ENCODE results near the gene RHOV. TPM values are rescaled to one million over a fixed set of nuclear protein-coding genes. Genes with fewer than 3 reads are reported as not detected.

Gene RHOV
- total RNA-seq, 1 experiment from 2014 or later = 4.2 TPM

- no peaks in the 10 kb centered on the region for H3K27me3 ChIP-seq (ENCODE audit: control insufficient read depth, insufficient read depth, low read length)
- ChIA-PET POLR2A (no interaction called here), CTCF (interaction anchor here (0.9 kb wide), 1 partner anchor 12 kb away, joined by 3 read pairs; no protein-coding TSS in a partner anchor)
- intact Hi-C loops (cut with micrococcal nuclease; ENCODE audit: unreplicated experiment) = no loop called here
- H3K36me3 ChIP-seq (ENCODE audit: control insufficient read depth, insufficient read depth, low read length) = no peaks in the 10 kb centered on the region
- TF ChIP-seq CTCF (IDR thresholded peaks at IDR 0.05) (no peak), SIN3A (IDR thresholded peaks at IDR 0.05; ENCODE audit: borderline replicate concordance, insufficient read depth, low read depth, low read length) (no peak), POLR2AphosphoS5 (IDR thresholded peaks at IDR 0.05; ENCODE audit: low read depth, low read length) (no peak), TCF7L2 (IDR thresholded peaks at IDR 0.05; ENCODE audit: low read depth, low read length) (no peak), REST (IDR thresholded peaks at IDR 0.05; ENCODE audit: insufficient read depth in 1 of 2, low read depth in 2 of 2, low read length in 1 of 2) (no peak)
- DNase-seq (ENCODE audit: low read depth, low spot score) (no peak), ATAC-seq (no peak)
- H3K9me3 ChIP-seq (ENCODE audit: control insufficient read depth, insufficient read depth, low read depth, low read length) = no peaks in the 10 kb centered on the region
- no peak overlapping the region for H3K4me3 ChIP-seq (ENCODE audit: low read depth in 2 of 2, low read length in 2 of 2)
- no TSS peak for BruUV-seq (replicated peaks)
- in situ Hi-C loops (cut with HindIII; ENCODE audit: low pct_unique_long_range_greater_than_20kb, low sequenced_read_pairs) = no loop called here
- no peak overlapping the region for H3K27ac ChIP-seq (ENCODE audit: low read length)
- H3K4me1 ChIP-seq (ENCODE audit: control insufficient read depth, insufficient read depth, low read length) = peaks cover 15% of the 10 kb centered on the region
Observed at GRCh38 chr15:40911141-40911540, 37.1 kb upstream of the RHOV start.

GRCh38 chr15:40909662-40910630 lies 35.9 kb upstream of the RHOV start:
- no peak for DNase-seq (ENCODE audit: low read depth, low spot score)
- Histone ChIP-seq H3K9me3 (ENCODE audit: control insufficient read depth, insufficient read depth, low read depth, low read length) (no peaks in the 10 kb centered on the region), H3K27me3 (ENCODE audit: control insufficient read depth, insufficient read depth, low read length) (no peaks in the 10 kb centered on the region), H3K4me1 (ENCODE audit: control insufficient read depth, insufficient read depth, low read length) (peaks cover 22% of the 10 kb centered on the region), H3K4me3 (ENCODE audit: low read depth in 2 of 2, low read length in 2 of 2) (no peak overlapping the region), H3K27ac (ENCODE audit: low read length) (no peak overlapping the region), H3K36me3 (ENCODE audit: control insufficient read depth, insufficient read depth, low read length) (no peaks in the 10 kb centered on the region)
- ATAC-seq = no peak
- ChIA-PET CTCF (no interaction called here), POLR2A (interaction anchor here (0.6 kb wide), 1 partner anchor 106 kb away, joined by 4 read pairs; no protein-coding TSS in a partner anchor)
- BruUV-seq (replicated peaks) = no TSS peak
- intact Hi-C loops (cut with micrococcal nuclease; ENCODE audit: unreplicated experiment) (no loop called here), in situ Hi-C loops (cut with HindIII; ENCODE audit: low pct_unique_long_range_greater_than_20kb, low sequenced_read_pairs) (no loop called here)
- TF ChIP-seq REST (IDR thresholded peaks at IDR 0.05; ENCODE audit: insufficient read depth in 1 of 2, low read depth in 2 of 2, low read length in 1 of 2) (no peak), SIN3A (IDR thresholded peaks at IDR 0.05; ENCODE audit: borderline replicate concordance, insufficient read depth, low read depth, low read length) (no peak), TCF7L2 (IDR thresholded peaks at IDR 0.05; ENCODE audit: low read depth, low read length) (no peak), POLR2AphosphoS5 (IDR thresholded peaks at IDR 0.05; ENCODE audit: low read depth, low read length) (no peak), CTCF (IDR thresholded peaks at IDR 0.05) (no peak)
